OCI-LY3 (cell line): ENCODE data around the gene RILPL2.

Experiments used
- H2AFZ ChIP-seq: fragments of 200-600, 300-600 bp; shearing (Covaris generic); 2 replicates; pipeline ENCODE4 v1.6.0; 2014; ENCODE audit warnings: antibody characterized with exemption, low read depth, low read length
- H3K27ac ChIP-seq: fragments of 200-600, 300-600 bp; sonication (generic); 2 replicates; pipeline ENCODE4 v1.5.1; 2014; ENCODE audit warnings: mild to moderate bottlenecking, low read length, moderate library complexity, mixed read lengths
- H3K27me3 ChIP-seq: fragments of 200-600, 300-600 bp; sonication (generic); 2 replicates; pipeline ENCODE4 v1.6.1; 2014; ENCODE audit warnings: low read depth, low read length, mixed read lengths
- H3K36me3 ChIP-seq: fragments of 200-600, 300-600 bp; sonication (generic); replicated peaks from 2 replicates; pipeline ENCODE3; 2014; ENCODE audit warnings: low read depth, low read length, mixed read lengths
- H3K4me1 ChIP-seq: fragments of 300-600, 200-600 bp; sonication (generic); 2 replicates; pipeline ENCODE4 v1.6.1; 2014; ENCODE audit warnings: low read length, mixed read lengths
- H3K4me2 ChIP-seq: fragments of 200-600, 300-600 bp; sonication (generic); 2 replicates; pipeline ENCODE4 v1.6.1; 2014; ENCODE audit warnings: low read length, mixed read lengths
- H3K4me3 ChIP-seq: fragments of 300-600, 200-600 bp; sonication (generic); 2 replicates; pipeline ENCODE4 v1.5.1; 2014; ENCODE audit warnings: antibody characterized with exemption, mild to moderate bottlenecking, low read length, moderate library complexity
- H3K79me2 ChIP-seq: fragments of 300-600, 200-600 bp; shearing (Covaris generic); 2 replicates; pipeline ENCODE4 v1.6.1; 2014; ENCODE audit warnings: mild to moderate bottlenecking, low read length, mixed read lengths
- H3K9ac ChIP-seq: fragments of 300-600, 200-600 bp; shearing (Covaris generic); 2 replicates; pipeline ENCODE4 v1.6.0; 2014; ENCODE audit warnings: mild to moderate bottlenecking, low read length, moderate library complexity
- H3K9me3 ChIP-seq: fragments of 200-600, 300-600 bp; shearing (Covaris generic); 2 replicates; pipeline ENCODE4 v1.6.1; 2014; ENCODE audit warnings: low read length, mixed read lengths; ENCODE audit not compliant: insufficient read depth
- H4K20me1 ChIP-seq: fragments of 200-600, 300-600 bp; sonication (generic); 2 replicates; pipeline ENCODE4 v1.6.1; 2016; ENCODE audit warnings: low read length, mixed read lengths; ENCODE audit not compliant: insufficient read depth
- EZH2phosphoT487 ChIP-seq: fragments of 200-600 bp; shearing (Covaris generic); IDR thresholded peaks from 2 replicates; pipeline ENCODE4 v1.6.1; 2018; ENCODE audit warnings: antibody characterized with exemption, mixed run types, low read depth
- TF ChIP-seq, protein P1 (sequence below): fragments of 200-600, 300-600 bp; sonication (generic); IDR thresholded peaks from 2 replicates; pipeline ENCODE4 v1.5.1; 2014; ENCODE audit warnings: antibody characterized with exemption, low read length, low read depth

Gene RILPL2

DNA sequence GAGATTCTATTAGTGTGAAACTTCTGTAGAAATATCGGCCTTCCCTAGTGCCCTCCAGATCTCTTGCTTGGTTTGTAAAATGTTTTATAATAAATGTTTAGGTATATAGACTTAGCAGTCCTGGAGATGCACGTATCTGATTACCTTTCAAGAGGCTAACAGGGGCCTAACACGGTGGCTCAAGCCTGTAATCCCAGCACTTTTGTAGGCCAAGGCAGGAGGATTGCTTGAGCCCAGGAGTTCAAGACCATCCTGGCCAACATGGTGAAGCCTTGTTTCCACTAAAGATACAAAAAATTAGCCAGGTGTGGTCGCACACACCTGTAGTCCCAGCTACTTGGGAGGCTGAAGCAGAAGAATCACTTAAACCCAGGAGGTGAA, 9.8 kb upstream of the RILPL2 start:
- H4K20me1 ChIP-seq, result no peaks in the 10 kb centered on the region
- H3K9ac ChIP-seq, result peak overlapping the region; percentile 45; the same call in 1 of the 2 replicates
- peak overlapping the region; percentile 63 for H3K27ac ChIP-seq
- H3K4me3 ChIP-seq, result peak overlapping the region; percentile 55; the same call in 1 of the 2 replicates
- H3K79me2 ChIP-seq, result no peaks in the 10 kb centered on the region
- peaks cover 8% of the 10 kb centered on the region for H3K36me3 ChIP-seq
- peak overlapping the region; percentile 72 for H3K4me2 ChIP-seq
- H3K27me3 ChIP-seq, result no peaks in the 10 kb centered on the region
- no peak overlapping the region for H2AFZ ChIP-seq
- TF ChIP-seq, protein P1, sequence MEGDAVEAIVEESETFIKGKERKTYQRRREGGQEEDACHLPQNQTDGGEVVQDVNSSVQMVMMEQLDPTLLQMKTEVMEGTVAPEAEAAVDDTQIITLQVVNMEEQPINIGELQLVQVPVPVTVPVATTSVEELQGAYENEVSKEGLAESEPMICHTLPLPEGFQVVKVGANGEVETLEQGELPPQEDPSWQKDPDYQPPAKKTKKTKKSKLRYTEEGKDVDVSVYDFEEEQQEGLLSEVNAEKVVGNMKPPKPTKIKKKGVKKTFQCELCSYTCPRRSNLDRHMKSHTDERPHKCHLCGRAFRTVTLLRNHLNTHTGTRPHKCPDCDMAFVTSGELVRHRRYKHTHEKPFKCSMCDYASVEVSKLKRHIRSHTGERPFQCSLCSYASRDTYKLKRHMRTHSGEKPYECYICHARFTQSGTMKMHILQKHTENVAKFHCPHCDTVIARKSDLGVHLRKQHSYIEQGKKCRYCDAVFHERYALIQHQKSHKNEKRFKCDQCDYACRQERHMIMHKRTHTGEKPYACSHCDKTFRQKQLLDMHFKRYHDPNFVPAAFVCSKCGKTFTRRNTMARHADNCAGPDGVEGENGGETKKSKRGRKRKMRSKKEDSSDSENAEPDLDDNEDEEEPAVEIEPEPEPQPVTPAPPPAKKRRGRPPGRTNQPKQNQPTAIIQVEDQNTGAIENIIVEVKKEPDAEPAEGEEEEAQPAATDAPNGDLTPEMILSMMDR, result no peak
- no peak for TF ChIP-seq EZH2phosphoT487
- peaks cover 47% of the 10 kb centered on the region for H3K4me1 ChIP-seq
- no peaks in the 10 kb centered on the region for H3K9me3 ChIP-seq

DNA sequence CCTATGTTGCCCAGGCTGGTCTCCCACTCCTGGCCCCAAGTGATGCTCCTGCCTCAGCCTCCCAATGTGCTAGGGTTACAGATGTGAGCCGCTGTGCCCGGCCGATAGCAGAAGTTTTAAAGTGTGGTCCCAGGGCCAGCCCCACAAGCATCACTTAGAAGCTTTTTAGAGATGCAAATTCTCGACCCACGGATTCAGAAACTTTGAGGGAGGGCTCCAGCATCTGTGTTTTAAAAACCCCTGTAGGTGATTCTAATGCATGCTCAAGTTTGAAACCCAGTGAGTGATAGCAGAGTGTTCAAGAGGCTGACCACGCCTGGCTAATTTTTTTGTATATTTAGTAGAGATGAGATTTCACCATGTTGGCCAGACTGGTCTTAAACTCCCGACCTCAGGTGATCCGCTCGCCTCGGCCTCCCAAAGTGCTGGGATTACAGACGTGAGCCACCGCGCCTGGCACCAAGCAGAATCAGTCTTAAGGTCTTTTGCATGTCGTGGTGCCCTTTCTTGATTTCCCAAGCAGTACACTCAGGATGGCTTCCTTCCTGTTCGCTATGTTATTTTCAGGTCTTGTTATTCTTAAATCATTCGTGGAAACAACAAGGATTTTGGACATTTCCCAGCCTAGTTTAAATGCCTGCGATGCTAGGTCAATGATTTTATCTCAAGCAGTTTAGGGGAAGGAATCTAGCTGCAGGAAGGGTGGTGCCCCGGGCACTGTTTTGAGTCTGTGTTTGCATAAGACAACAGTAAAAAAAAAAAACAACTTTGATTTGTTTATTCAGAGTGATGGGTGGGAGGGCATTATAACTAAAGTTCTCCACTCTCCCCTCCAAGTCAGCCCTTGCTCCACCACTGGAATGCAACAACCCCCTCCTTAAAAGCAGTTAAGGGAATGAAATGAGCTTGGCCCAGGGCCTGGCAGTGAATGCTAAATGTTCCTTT, 9.2 kb upstream of the RILPL2 start:
- no peaks in the 10 kb centered on the region for H3K9me3 ChIP-seq
- H3K9ac ChIP-seq, result peak overlapping the region; percentile 45
- H3K36me3 ChIP-seq, result peaks cover 8% of the 10 kb centered on the region
- H3K27me3 ChIP-seq, result no peaks in the 10 kb centered on the region
- no peaks in the 10 kb centered on the region for H4K20me1 ChIP-seq
- peak overlapping the region; percentile 55 for H3K4me3 ChIP-seq
- peak overlapping the region; percentile 72 for H3K4me2 ChIP-seq
- peak overlapping the region; percentile 34; the same call in 1 of the 2 replicates for H2AFZ ChIP-seq
- H3K4me1 ChIP-seq, result peaks cover 54% of the 10 kb centered on the region
- no peak for TF ChIP-seq EZH2phosphoT487
- TF ChIP-seq, protein P1, result no peak
- no peaks in the 10 kb centered on the region for H3K79me2 ChIP-seq
- H3K27ac ChIP-seq, result peak overlapping the region; percentile 63

DNA sequence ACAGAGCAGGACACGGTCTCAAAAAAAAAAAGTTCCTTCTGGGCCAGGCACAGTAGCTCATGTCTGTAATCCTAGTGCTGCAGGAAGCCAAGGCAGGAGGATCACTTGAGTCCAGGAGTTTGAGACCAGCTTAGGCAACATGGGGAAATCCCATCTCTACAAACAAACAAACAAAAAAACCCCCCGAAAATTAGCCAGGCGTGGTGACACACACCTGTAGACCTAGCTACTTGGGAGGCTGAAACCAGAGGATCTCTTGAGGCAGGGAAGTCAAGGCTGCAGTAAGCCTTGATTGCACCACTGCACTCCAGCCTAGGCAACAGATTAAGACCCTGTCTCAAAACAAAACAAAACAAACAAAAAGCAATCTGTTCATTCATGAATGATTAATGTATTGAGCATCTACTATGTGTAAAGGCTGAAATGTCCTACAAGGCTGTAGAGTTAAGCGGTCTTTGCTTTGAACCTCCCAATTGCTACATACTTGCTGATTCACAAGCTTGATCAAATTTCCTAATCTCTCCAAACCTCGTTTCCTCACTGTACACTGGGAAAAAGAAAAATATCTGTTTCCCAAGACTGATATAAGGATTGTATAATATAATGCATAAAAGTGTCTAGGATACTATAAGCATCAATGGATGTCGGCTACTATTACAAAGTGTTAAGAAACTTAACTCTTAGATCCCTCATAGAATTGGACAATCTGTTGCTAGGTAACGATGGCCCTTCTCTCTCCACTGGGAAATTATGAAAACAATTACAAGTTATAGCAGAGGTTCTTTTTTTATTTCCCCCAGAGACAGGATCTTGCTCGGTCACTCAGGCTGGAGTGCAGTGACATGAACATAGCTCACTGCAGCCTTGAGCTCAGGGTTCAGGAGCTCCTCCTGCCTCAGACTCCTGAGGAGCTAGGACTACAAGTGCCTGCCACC, 7.9 kb upstream of the RILPL2 start:
- Histone ChIP-seq H3K4me1 (peaks cover 57% of the 10 kb centered on the region), H2AFZ (no peak overlapping the region), H3K27me3 (no peaks in the 10 kb centered on the region), H3K36me3 (peaks cover 8% of the 10 kb centered on the region), H3K4me2 (peak overlapping the region; percentile 72; the same call in 1 of the 2 replicates), H3K27ac (no peak overlapping the region), H4K20me1 (no peaks in the 10 kb centered on the region), H3K9me3 (no peaks in the 10 kb centered on the region), H3K4me3 (no peak overlapping the region), H3K79me2 (no peaks in the 10 kb centered on the region), H3K9ac (no peak overlapping the region)
- TF ChIP-seq, protein P1, result no peak
- no peak for TF ChIP-seq EZH2phosphoT487

DNA sequence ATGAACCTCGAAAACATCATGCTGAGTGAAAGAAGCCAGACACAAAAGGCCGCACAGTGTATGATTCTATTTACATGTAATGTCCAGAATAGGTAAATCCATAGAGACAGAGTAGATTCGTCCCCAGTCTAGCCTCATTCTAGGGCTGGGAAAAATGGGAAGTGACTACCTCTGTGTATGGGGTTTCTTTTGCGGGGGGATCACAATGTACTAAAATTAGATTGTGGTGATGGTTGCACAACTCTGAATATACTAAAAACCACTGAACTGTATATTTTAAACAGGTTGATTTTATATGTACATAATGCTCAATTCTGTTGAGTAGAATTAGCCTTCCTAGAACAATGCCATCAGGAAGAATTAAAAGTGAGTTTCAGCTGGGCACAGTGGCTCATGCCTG, 6.3 kb upstream of the RILPL2 start:
- Histone ChIP-seq H4K20me1 (no peaks in the 10 kb centered on the region), H3K4me1 (peaks cover 57% of the 10 kb centered on the region), H3K79me2 (no peaks in the 10 kb centered on the region), H3K36me3 (peaks cover 8% of the 10 kb centered on the region), H3K4me2 (peak overlapping the region; percentile 94), H3K27me3 (no peaks in the 10 kb centered on the region), H3K9me3 (no peaks in the 10 kb centered on the region), H3K4me3 (peak overlapping the region; percentile 71), H2AFZ (no peak overlapping the region), H3K9ac (peak overlapping the region; percentile 60), H3K27ac (peak overlapping the region; percentile 97)
- TF ChIP-seq, protein P1, result no peak
- TF ChIP-seq EZH2phosphoT487, result no peak
